MCF 10A (cell line): ENCODE results near the gene PRMT1. TPM values are rescaled to one million over a fixed set of nuclear protein-coding genes. Genes with fewer than 3 reads are reported as not detected.
A peak's percentile ranks its signal among the peaks of the same experiment; 100 is the strongest.

Source experiments
- BruUV-seq: library from RNA; stranded (reverse); fragments of 400-500 nt; replicated peaks from 2 replicates; lab custom pipeline; 2021; lab: Mats Ljungman, UMichigan
- CTCF ChIA-PET: fragments of 300-600 bp; sonication (Branson Sonifier 250); formaldehyde crosslinking; extraction: SDS; loops from one replicate; lab custom pipeline; 2021; ENCODE audit warnings: antibody characterized with exemption, inconsistent platforms; lab: Yijun Ruan, JAX
- POLR2A ChIA-PET: fragments of 300-600, 350-650 bp; sonication (Branson Sonifier 250); formaldehyde crosslinking; extraction: SDS; loops from one replicate; lab custom pipeline; 2020; ENCODE audit warnings: antibody characterized with exemption, inconsistent platforms; lab: Yijun Ruan, JAX
- DNase-seq: peaks from one replicate; pipeline ENCODE4 v3.0.0-alpha.2; 2018; ENCODE audit not compliant: unreplicated experiment
- H3K27ac Mint-ChIP-seq: one replicate; pipeline ENCODE4 v1.8.0; 2022; ENCODE audit warnings: mild to moderate bottlenecking, low read depth, mixed read lengths; ENCODE audit not compliant: unreplicated experiment
- H3K27me3 Mint-ChIP-seq: one replicate; pipeline ENCODE4 v1.8.0; 2022; ENCODE audit warnings: mixed read lengths; ENCODE audit not compliant: insufficient read depth, unreplicated experiment
- H3K36me3 Mint-ChIP-seq: one replicate; pipeline ENCODE4 v1.8.0; 2022; ENCODE audit warnings: mild to moderate bottlenecking, moderate library complexity, mixed read lengths; ENCODE audit not compliant: insufficient read depth, unreplicated experiment
- H3K4me1 Mint-ChIP-seq: one replicate; pipeline ENCODE4 v1.8.0; 2022; ENCODE audit warnings: mixed read lengths; ENCODE audit not compliant: insufficient read depth, unreplicated experiment
- H3K4me3 Mint-ChIP-seq: one replicate; pipeline ENCODE4 v1.8.0; 2022; ENCODE audit warnings: mild to moderate bottlenecking, moderate library complexity, mixed read lengths; ENCODE audit not compliant: unreplicated experiment
- H3K9me3 Mint-ChIP-seq: one replicate; pipeline ENCODE4 v1.8.0; 2022; ENCODE audit warnings: mixed read lengths; ENCODE audit not compliant: unreplicated experiment
- intact Hi-C: fragments of 100-400 bp; cut with micrococcal nuclease; formaldehyde crosslinking; loops from 2 replicates; pipeline ENCODE4 v1.14.1; 2022
- total RNA-seq: library from RNA; stranded (reverse); gene quantifications from 2 replicates; pipeline ENCODE4 v1.2.3, GENCODE V29; 2022
- TF ChIP-seq, protein P1 (sequence below): fragments of 200-600 bp; IDR thresholded peaks from one replicate; pipeline ENCODE4 v1.8.0; 2022; ENCODE audit warnings: antibody characterized with exemption, mild to moderate bottlenecking; ENCODE audit not compliant: unreplicated experiment

Gene PRMT1
- total RNA-seq, 1 experiment from 2014 or later: 304 TPM

DNA sequence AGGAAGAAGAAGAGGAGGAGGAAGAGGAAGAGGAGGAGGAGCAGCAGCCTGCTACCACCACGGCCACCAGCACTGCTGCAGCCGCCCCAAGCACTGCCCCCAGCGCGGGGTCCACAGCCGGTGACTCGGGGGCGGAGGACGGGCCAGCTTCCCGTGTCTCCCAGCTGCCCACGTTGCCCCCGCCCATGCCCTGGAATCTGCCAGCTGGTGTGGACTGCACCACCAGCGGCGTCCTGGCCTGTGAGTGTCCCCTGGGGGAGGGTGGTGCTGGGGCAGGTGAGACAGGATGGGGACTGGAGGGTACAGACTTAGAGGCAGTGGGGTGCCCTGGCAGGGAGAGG lies 23.6 kb upstream of the PRMT1 start:
- Mint-ChIP-seq H3K4me1 (no peaks in the 10 kb centered on the region), H3K4me3 (no peak overlapping the region), H3K36me3 (peaks cover 68% of the 10 kb centered on the region), H3K9me3 (no peaks in the 10 kb centered on the region), H3K27ac (no peak overlapping the region), H3K27me3 (no peaks in the 10 kb centered on the region)
- no TSS peak for BruUV-seq
- no peak for DNase-seq
- ChIA-PET CTCF (no interaction called here), POLR2A (interaction anchor here (1.0 kb wide), 1 partner anchor 10 kb away, joined by 3 read pairs; no protein-coding TSS in a partner anchor)
- intact Hi-C loops: no loop called here
- TF ChIP-seq, protein P1, sequence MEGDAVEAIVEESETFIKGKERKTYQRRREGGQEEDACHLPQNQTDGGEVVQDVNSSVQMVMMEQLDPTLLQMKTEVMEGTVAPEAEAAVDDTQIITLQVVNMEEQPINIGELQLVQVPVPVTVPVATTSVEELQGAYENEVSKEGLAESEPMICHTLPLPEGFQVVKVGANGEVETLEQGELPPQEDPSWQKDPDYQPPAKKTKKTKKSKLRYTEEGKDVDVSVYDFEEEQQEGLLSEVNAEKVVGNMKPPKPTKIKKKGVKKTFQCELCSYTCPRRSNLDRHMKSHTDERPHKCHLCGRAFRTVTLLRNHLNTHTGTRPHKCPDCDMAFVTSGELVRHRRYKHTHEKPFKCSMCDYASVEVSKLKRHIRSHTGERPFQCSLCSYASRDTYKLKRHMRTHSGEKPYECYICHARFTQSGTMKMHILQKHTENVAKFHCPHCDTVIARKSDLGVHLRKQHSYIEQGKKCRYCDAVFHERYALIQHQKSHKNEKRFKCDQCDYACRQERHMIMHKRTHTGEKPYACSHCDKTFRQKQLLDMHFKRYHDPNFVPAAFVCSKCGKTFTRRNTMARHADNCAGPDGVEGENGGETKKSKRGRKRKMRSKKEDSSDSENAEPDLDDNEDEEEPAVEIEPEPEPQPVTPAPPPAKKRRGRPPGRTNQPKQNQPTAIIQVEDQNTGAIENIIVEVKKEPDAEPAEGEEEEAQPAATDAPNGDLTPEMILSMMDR: no peak

DNA sequence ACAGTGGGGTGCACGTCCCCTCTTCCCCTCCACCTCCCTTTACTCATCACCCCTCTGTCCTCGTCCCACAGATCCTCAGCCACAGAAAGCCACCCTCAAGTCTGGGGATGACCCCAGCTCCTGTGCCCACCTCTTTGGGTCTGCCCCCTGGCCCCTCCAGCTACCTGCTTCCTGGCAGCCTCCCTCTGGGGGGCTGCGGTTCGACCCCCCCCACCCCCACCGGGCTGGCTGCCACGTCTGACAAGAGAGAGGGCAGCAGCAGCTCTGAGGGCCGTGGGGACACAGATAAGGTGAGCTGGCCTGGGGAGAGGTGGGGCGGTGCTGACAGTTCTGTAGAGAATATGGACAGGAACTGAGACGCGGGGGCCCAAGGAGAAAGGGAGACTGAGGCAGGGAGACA lies 22.5 kb upstream of the PRMT1 start:
- Mint-ChIP-seq H3K4me1 (no peaks in the 10 kb centered on the region), H3K27me3 (no peaks in the 10 kb centered on the region), H3K4me3 (no peak overlapping the region), H3K27ac (peak overlapping the region; percentile 66), H3K9me3 (no peaks in the 10 kb centered on the region), H3K36me3 (peaks cover 58% of the 10 kb centered on the region)
- TF ChIP-seq, protein P1: no peak
- intact Hi-C loops: no loop called here
- CTCF ChIA-PET: interaction anchor here (1.1 to 1.8 kb wide), 2 partner anchors 18 to 21 kb away, joined by 5 to 7 read pairs; no protein-coding TSS in a partner anchor
- POLR2A ChIA-PET: interaction anchor here (1.9 to 11.4 kb wide), 3 partner anchors 9 to 13 kb away, joined by 4 to 167 read pairs (median 6); partner anchors contain the start of genes BCL2L12, IRF3, RRAS and SCAF1
- DNase-seq: no peak
- BruUV-seq: no TSS peak

DNA sequence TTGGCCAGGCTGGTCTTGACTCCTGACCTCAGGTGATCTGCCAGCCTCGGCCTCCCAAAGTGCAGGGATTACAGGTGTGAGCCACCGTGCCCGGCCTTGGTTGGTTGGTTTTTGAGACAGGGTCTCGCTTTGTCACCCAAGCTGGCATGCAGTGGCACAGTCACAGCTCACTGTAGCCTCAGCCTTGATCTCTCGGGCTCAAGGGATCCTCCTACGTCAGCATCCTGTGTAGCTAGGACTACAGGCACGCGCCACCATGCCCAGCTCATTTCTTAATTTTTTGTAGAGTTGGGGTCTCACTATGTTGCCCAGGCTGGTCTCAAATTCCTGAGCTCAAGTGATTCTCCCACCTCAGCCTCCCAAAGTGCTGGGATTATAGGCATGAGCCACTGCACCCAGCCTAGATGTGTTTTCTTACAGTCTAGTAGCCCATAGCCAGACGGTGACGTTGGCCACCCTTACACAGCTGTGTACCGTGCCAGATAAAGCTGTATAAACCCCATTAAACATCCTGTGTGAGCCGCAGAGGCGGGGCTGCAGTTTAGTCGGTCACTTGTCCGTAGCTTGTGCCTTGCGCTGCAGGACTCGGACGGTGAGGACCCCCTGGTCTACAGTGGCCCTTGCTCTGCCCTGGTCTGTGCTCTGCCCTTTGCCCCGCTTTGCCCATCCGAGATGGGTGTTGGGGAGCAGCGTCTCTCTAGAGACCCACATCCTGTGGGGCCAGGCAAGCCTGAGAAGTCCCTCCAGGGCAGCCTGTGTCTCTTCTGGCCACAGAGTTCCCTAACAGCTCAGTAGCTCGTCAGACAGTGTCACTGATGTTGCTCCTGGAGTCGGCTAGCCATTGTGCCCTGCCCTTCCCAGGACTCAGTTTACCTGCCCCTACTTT lies 21.3 kb upstream of the PRMT1 start:
- POLR2A ChIA-PET: interaction anchor here (0.5 to 11.4 kb wide), 7 partner anchors 8 to 77 kb away, joined by 3 to 167 read pairs (median 4); partner anchors contain the start of genes BCL2L12, IRF3, PRR12 and RRAS
- H3K36me3 Mint-ChIP-seq: peaks cover 56% of the 10 kb centered on the region
- H3K4me1 Mint-ChIP-seq: no peaks in the 10 kb centered on the region
- H3K27me3 Mint-ChIP-seq: no peaks in the 10 kb centered on the region
- no peak overlapping the region for H3K27ac Mint-ChIP-seq
- CTCF ChIA-PET: interaction anchor here (0.7 to 1.8 kb wide), 4 partner anchors 9 to 211 kb away, joined by 3 to 7 read pairs (median 4); no protein-coding TSS in a partner anchor
- no peaks in the 10 kb centered on the region for H3K9me3 Mint-ChIP-seq
- no TSS peak for BruUV-seq
- no peak for DNase-seq
- no peak overlapping the region for H3K4me3 Mint-ChIP-seq
- intact Hi-C loops: no loop called here
- TF ChIP-seq, protein P1: no peak

DNA sequence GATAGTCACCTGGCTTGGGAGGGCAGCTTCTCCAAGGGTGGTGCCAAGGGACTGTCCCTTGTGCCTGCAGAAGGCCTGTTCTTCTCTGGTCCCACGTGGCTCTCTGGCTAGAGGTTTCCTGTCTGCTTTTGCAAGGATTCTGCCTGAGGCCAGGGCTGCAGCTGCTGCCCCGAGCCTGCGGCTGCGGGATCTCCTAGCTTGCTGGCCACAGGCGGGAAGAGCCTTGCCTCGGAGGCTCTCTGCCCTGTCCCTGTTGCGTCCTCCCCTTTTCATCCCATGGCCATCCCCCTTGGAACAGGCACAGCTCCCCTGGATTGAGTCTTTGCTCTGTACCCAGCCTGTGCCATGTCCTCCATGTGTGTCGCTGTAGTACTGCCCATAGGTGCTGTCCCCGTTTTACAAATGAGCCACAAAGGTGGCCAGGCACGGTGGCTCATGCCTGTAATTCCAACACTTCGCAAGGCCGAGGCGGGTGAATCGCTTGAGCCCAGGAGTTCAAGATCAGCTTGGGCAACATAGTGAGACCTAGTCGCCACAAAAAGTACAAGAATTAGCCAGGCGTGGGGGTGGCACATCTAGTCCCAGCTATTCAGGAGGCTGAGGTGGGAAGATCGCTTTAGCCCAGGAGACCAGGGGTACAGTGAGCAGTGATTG lies 20.5 kb upstream of the PRMT1 start:
- POLR2A ChIA-PET: interaction anchor here (0.5 to 11.4 kb wide), 4 partner anchors 7 to 77 kb away, joined by 3 to 167 read pairs (median 5); partner anchors contain the start of genes RRAS and SCAF1
- Mint-ChIP-seq H3K9me3 (no peaks in the 10 kb centered on the region), H3K27ac (no peak overlapping the region), H3K4me1 (no peaks in the 10 kb centered on the region), H3K36me3 (peaks cover 57% of the 10 kb centered on the region), H3K4me3 (no peak overlapping the region), H3K27me3 (no peaks in the 10 kb centered on the region)
- CTCF ChIA-PET: interaction anchor here (1.1 kb wide), 2 partner anchors 9 to 212 kb away, joined by 3 to 4 read pairs; no protein-coding TSS in a partner anchor
- BruUV-seq: no TSS peak
- DNase-seq: no peak
- intact Hi-C loops: no loop called here
- TF ChIP-seq, protein P1: no peak
